Prostate gland (tissue), 2 donors: ENCODE results near the gene PTPRT.

ENCODE experiments used
- CTCF ChIP-seq, 4 experiments: fragments of 200-600 bp in 2 of 4; fragments of 450-650 bp in 2 of 4; sonication (generic) in 2 of 4; IDR thresholded peaks; 1 replicate in 3 of 4; 2 replicates in 1 of 4; pipeline ENCODE4 v1.5.1; 2016 to 2019; ENCODE audit warnings: antibody characterized with exemption in 4 of 4, mild to moderate bottlenecking in 2 of 4, moderate library complexity in 2 of 4
- POLR2A ChIP-seq: fragments of 450-650 bp; IDR thresholded peaks from one replicate; pipeline ENCODE4 v1.6.1; 2016; ENCODE audit warnings: antibody characterized with exemption, mild to moderate bottlenecking
- POLR2AphosphoS5 ChIP-seq: sonication (generic); formaldehyde crosslinking; IDR thresholded peaks from one replicate; pipeline ENCODE4 v1.6.1; 2017; ENCODE audit warnings: antibody characterized with exemption

GRCh38 chr20:42741906-42742305 is 447.8 kb downstream of the PTPRT start:
- TF ChIP-seq CTCF (IDR thresholded peaks at IDR 0.05), result no peak
- TF ChIP-seq POLR2A, result no peak
- TF ChIP-seq POLR2AphosphoS5, result no peak
